Activated naive CD4-positive, alpha-beta T cell treated with anti-CD3 and anti-CD28 coated beads for 36 hours (primary cell): ENCODE measurements around the gene PODXL. TPM values are rescaled to one million over a fixed set of nuclear protein-coding genes. Genes with fewer than 3 reads are reported as not detected.
A peak's percentile ranks its signal among the peaks of the same experiment; 100 is the strongest.

Experiments used
- CTCF ChIA-PET: fragments of 350-600 bp; sonication (Branson Sonifier 250); formaldehyde crosslinking; loops from one replicate; lab custom pipeline; 2021; ENCODE audit warnings: antibody characterized with exemption; lab: Charles Lee
- DNase-seq: peaks from one replicate; pipeline ENCODE4 v3.0.0-alpha.2; 2020
- H3K27ac Mint-ChIP-seq: one replicate; pipeline ENCODE4 v1.8.0; 2021; ENCODE audit warnings: mild to moderate bottlenecking, mixed read lengths
- H3K27me3 Mint-ChIP-seq: one replicate; pipeline ENCODE4 v1.8.0; 2021; ENCODE audit warnings: low read depth, mixed read lengths
- H3K36me3 Mint-ChIP-seq: one replicate; pipeline ENCODE4 v1.8.0; 2021; ENCODE audit warnings: low read depth, mixed read lengths
- H3K4me1 Mint-ChIP-seq: one replicate; pipeline ENCODE4 v1.8.0; 2021; ENCODE audit warnings: low read depth, mixed read lengths
- H3K4me3 Mint-ChIP-seq: one replicate; pipeline ENCODE4 v1.8.0; 2021; ENCODE audit warnings: mild to moderate bottlenecking, moderate library complexity, mixed read lengths
- H3K9me3 Mint-ChIP-seq: one replicate; pipeline ENCODE4 v1.8.0; 2021; ENCODE audit warnings: mixed read lengths
- intact Hi-C: fragments of 100-400 bp; cut with micrococcal nuclease; formaldehyde crosslinking; loops from one replicate; pipeline ENCODE4 v1.15.1; 2023
- total RNA-seq, 2 experiments: library from RNA; stranded (reverse); gene quantifications; one replicate each; pipeline ENCODE4 v1.2.3, GENCODE V29; 2021

PODXL gene
- total RNA-seq, 2 experiments from 2014 or later = 0.98 to 1.8 TPM

DNA sequence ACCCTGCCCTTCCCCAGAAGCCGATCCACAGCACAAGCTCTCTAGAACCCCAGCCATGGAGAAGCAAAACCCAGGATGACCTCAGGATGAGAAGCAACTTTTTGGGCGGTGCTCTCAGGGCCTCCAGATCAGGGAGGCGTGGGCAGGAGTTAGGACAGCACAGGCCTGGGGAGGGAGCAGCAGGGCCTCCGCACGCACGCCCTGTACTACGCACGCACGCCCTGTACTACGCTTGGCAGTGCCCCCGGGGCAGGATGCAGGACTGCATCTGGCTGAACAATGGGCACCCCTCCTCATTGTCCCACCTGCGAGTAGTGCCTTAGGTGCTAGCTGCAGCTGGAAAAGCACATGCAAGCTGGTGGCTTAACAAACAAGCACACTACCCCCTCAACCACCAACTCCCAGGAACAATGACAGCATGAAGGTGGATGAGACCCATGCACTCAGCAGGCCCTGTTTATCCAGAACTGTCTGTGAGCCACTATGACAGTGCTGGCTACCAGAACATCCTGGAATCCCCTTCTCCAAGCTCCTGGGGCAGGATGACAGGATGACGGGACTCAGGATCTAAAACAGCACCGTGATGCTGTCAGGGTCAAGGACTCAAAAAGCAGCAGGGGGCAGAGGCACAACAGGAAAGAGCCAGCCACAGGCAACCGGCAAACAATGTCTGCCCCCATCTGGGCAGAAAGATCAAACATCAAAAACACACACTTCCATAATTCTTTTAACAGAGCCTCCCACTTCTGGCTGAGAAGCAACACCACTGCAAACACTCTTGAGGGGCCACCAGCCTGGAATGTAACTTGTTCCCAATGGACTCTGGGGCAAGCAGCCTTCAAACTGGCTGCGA lies 11.8 kb downstream of the PODXL start:
- Mint-ChIP-seq H3K4me1 (no peaks in the 10 kb centered on the region), H3K9me3 (no peaks in the 10 kb centered on the region), H3K27me3 (peaks cover 2% of the 10 kb centered on the region), H3K27ac (no peak overlapping the region), H3K4me3 (no peak overlapping the region), H3K36me3 (no peaks in the 10 kb centered on the region)
- intact Hi-C loops = loop anchor here (1.0 kb wide), 2 partner anchors 36 to 110 kb away; no protein-coding TSS in a partner anchor
- CTCF ChIA-PET = interaction anchor here (0.6 to 2.0 kb wide), 7 partner anchors 9 to 113 kb away, joined by 3 to 9 read pairs (median 3); no protein-coding TSS in a partner anchor
- peak; percentile 30 for DNase-seq

DNA sequence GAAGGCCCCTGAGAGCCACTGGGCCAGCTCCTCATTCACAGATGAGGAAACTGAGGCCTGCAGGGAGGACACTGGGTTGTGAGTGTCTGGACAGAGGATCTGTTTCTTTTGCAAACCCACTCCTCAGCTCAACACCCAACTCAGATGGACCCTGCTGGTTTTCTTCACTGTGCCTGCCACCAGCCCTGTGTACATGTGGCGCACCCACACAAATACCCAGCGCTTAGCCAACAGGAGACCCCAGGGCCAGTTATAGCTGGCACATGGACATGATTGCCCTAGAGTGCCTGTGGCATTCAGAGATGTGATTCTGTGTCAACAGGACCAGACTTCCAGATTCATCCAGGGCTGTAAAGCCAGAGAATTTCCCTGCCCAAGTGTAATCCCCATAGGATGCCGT lies 12.4 kb downstream of the PODXL start:
- CTCF ChIA-PET = interaction anchor here (0.7 to 1.1 kb wide), 3 partner anchors 9 to 71 kb away, joined by 3 to 4 read pairs (median 3); no protein-coding TSS in a partner anchor
- H3K4me3 Mint-ChIP-seq = no peak overlapping the region
- peaks cover 2% of the 10 kb centered on the region for H3K27me3 Mint-ChIP-seq
- intact Hi-C loops = no loop called here
- H3K36me3 Mint-ChIP-seq = no peaks in the 10 kb centered on the region
- no peaks in the 10 kb centered on the region for H3K4me1 Mint-ChIP-seq
- H3K27ac Mint-ChIP-seq = no peak overlapping the region
- DNase-seq = no peak
- no peaks in the 10 kb centered on the region for H3K9me3 Mint-ChIP-seq

DNA sequence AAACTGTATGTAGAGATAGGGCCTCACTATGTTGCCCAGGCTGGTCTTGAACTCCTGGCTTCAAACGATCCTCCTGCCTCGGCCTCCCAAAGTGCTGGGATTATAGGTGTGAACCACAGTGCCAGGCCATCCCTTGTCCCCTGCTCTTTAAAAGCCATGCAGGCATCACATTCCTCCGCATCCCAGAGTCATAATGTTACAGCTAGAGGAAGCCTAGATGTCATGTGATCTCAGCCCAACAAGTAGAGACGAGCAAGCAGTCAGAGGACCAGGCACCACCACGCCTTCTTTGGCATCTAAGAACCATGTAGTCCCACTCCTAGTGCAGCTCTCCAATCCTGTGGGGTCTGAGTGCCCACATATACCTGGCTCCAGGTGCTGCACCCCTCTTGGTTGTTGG lies 13.1 kb downstream of the PODXL start:
- Mint-ChIP-seq H3K27me3 (peaks cover under 1% of the 10 kb centered on the region), H3K4me1 (no peaks in the 10 kb centered on the region), H3K4me3 (no peak overlapping the region), H3K36me3 (no peaks in the 10 kb centered on the region), H3K9me3 (no peaks in the 10 kb centered on the region), H3K27ac (no peak overlapping the region)
- CTCF ChIA-PET = interaction anchor here (0.9 to 1.1 kb wide), 2 partner anchors 10 to 31 kb away, joined by 3 to 4 read pairs; no protein-coding TSS in a partner anchor
- intact Hi-C loops = no loop called here
- DNase-seq = no peak

DNA sequence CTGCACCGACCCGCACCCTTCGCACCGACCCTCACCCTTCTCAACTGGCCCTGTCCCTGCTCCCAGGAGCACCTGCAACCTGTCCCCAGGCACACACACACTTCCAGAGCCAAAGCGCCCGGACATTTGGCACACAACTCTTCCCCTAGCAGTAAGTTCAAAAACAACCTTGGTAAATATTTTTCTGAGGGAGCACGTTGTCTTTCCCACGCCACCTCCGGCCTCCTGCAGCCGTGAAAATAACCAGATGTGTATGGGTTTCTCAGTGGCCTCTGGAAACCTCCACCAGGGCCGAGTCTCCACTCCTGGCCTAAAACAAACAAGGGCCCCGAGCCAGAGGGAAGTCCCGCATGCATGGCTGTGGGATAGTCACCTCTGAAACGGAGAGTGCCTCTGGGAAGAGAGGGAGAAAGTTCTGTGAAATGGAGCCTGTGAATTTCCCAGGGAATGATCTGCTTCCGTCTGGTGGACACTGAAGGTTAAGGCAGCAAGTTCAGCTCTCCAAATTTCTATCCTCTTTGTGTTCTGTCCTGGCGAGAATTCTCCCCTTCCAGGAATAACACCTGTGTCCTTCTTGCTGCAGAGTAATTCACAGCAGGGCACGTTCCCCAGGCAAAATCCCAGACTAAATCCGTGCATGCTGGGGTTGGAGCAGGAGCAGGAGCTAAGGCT lies 15.8 kb downstream of the PODXL start:
- no peak for DNase-seq
- Mint-ChIP-seq H3K4me1 (no peaks in the 10 kb centered on the region), H3K27me3 (no peaks in the 10 kb centered on the region), H3K4me3 (no peak overlapping the region), H3K27ac (no peak overlapping the region), H3K36me3 (no peaks in the 10 kb centered on the region), H3K9me3 (no peaks in the 10 kb centered on the region)
- intact Hi-C loops = no loop called here
- CTCF ChIA-PET = no interaction called here

DNA sequence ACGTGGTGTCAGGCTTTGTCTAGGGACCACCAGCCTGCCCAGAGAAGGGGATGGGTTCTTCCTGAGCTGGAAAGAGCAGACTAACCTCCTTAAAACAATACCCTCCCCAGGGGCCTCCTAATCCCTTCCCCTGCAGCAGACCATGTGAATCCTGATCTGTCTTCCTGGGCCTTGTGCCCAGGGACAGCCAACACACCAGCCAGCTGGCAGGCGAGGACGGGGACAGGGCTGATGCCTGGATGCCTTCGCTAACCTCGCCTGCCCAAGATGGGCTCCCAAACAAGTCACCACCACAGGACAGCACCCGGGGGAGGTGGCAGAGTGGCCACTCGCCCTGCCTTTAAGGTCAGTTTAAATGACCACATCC lies 17.6 kb downstream of the PODXL start:
- H3K27ac Mint-ChIP-seq = no peak overlapping the region
- H3K36me3 Mint-ChIP-seq = no peaks in the 10 kb centered on the region
- H3K4me1 Mint-ChIP-seq = no peaks in the 10 kb centered on the region
- H3K9me3 Mint-ChIP-seq = no peaks in the 10 kb centered on the region
- no peak for DNase-seq
- H3K27me3 Mint-ChIP-seq = no peaks in the 10 kb centered on the region
- H3K4me3 Mint-ChIP-seq = no peak overlapping the region
- CTCF ChIA-PET = no interaction called here
- intact Hi-C loops = no loop called here

DNA sequence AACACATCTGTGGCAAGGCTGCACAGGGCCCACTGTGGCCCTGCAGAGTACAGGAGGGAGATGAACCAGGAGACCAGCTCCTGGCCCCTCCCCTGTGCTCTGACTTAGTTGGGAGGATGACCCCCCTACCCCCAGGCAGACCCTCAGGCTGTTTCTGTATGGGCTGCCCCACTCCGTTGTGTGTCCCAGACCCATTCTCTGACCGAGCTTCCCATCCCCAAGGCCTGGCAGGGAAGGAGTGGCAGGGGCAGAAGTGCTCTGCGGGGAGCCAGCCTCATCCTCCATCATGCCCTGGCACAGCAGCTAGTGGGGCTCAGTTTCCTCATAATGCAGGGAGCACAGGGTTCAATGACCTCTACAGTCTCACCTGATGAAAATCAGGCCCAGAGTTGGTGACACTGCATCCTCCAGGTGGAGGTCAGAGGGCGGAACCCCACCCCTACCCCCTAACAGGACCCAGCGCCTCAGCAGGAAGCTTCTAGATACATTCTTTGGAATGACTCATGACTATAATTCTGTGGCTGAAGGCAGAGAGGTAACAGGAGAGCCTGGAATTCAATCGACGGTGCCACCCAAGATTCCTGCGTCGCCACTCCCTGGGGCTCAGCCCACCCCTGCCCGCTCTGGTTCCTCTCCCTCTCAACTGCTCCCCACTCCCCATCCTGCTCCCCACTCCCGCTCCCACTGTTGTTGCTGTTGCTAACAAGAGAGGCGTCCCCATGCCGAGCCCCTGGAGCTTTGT lies 18.2 kb downstream of the PODXL start:
- H3K4me1 Mint-ChIP-seq = no peaks in the 10 kb centered on the region
- H3K27ac Mint-ChIP-seq = no peak overlapping the region
- DNase-seq = no peak
- no peaks in the 10 kb centered on the region for H3K36me3 Mint-ChIP-seq
- no peak overlapping the region for H3K4me3 Mint-ChIP-seq
- H3K27me3 Mint-ChIP-seq = no peaks in the 10 kb centered on the region
- CTCF ChIA-PET = no interaction called here
- H3K9me3 Mint-ChIP-seq = no peaks in the 10 kb centered on the region
- intact Hi-C loops = no loop called here

DNA sequence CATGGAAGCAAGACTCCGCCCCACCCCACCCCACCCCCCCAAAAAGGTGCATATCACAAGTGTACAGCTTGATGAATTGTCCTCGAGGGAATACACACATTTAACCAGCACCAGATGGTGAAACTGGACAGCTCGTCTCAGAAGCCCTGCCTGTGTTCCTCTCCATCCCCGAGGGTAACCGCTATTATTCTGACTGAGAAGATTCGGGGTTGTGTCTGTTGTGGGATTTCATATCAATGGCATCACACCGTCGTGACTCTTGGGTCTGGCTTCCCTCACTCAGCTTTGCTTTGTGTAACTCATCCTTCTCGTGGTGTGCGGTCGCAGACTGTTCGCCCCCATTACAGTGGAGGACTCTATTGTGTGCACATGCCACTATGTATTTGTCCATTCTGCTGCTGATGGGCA lies 18.9 kb downstream of the PODXL start:
- no peaks in the 10 kb centered on the region for H3K27me3 Mint-ChIP-seq
- intact Hi-C loops = no loop called here

DNA sequence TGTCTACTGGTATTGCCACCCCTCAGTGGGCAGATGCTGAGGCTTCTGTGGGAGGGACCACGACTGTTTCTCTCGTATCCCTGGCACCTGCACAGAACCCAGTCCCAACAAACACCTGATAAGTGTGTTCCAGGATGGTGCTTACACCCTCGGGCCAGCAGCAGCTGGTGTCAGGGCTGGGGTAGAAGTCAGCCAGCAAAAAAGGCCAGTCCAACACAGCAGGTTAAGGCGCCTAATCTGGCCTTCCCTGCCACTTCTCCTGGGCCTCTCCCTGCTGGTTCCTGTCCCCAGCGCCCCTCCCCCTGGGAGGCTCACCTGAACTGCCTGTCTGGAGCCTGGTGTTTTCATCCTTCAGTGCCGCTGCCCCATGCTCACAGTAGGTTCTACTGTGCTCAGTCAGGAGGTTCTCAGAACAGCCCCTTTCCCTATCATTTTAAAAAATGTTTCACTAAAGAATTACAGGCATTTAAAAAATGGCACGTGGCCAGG lies 20.0 kb downstream of the PODXL start:
- Mint-ChIP-seq H3K27me3 (no peaks in the 10 kb centered on the region), H3K9me3 (no peaks in the 10 kb centered on the region), H3K36me3 (no peaks in the 10 kb centered on the region), H3K4me3 (no peak overlapping the region), H3K4me1 (no peaks in the 10 kb centered on the region), H3K27ac (no peak overlapping the region)
- no peak for DNase-seq
- CTCF ChIA-PET = interaction anchor here (2.2 kb wide), 1 partner anchor 10 kb away, joined by 6 read pairs; no protein-coding TSS in a partner anchor
- intact Hi-C loops = no loop called here

More for the DNA sequence above, 18.9 kb downstream of the PODXL start:
- H3K4me1 Mint-ChIP-seq = no peaks in the 10 kb centered on the region
- no peaks in the 10 kb centered on the region for H3K9me3 Mint-ChIP-seq
- CTCF ChIA-PET = interaction anchor here (0.9 kb wide), 1 partner anchor 9 kb away, joined by 5 read pairs; no protein-coding TSS in a partner anchor
- DNase-seq = no peak
- no peak overlapping the region for H3K27ac Mint-ChIP-seq
- no peaks in the 10 kb centered on the region for H3K36me3 Mint-ChIP-seq
- H3K4me3 Mint-ChIP-seq = no peak overlapping the region

DNA sequence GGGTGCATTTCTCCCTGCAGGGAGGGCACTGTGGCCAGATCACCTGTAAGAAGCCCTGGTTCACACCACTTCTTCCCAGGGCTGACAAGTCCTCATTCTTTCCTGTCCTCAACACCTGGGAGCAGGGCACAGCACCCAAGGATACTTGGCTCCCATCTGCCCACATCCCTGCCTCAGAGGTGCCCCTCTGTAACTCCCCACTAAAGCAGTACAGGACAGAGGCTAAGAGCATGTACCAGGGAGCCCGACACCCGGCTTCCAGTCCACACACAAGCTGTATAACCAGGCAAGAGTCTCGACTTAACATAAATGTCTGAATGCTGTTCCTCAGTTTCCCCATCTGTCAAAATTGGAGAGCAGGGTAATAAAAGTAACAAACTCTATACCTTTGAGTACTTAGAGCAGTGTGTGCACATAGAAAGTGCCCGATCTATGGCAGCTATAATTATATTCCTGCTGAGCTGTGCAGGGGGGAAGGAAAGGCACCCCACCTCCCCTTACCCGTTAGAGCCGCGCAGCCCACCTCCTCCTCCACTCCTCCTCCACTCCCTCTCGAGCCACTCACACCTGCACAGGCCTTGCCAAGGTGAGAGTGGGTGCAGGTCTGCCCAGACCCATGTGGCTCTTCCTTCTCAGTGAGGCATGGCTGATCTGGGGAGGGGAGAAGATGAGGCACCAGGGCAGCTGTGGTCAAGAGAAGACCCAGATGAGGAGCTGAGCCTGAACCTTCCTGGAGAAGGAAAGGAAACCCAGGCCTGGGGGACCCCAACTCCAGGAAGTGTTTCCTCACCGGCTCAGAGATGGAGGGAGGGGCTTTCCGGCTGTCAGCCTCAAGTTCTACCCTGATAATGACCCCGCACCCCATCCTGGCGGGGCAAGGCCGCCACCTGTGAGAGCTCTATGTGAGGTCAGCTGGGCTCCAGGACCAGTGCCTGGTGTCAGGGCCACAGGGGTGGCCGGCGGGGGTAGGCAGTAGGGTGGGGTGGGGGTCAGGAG lies 22.6 kb downstream of the PODXL start:
- H3K4me3 Mint-ChIP-seq = no peak overlapping the region
- no peak overlapping the region for H3K27ac Mint-ChIP-seq
- CTCF ChIA-PET = interaction anchor here (0.7 to 2.2 kb wide), 2 partner anchors 8 to 12 kb away, joined by 3 to 6 read pairs; no protein-coding TSS in a partner anchor
- H3K9me3 Mint-ChIP-seq = no peaks in the 10 kb centered on the region
- intact Hi-C loops = no loop called here
- H3K4me1 Mint-ChIP-seq = no peaks in the 10 kb centered on the region
- DNase-seq = no peak
- no peaks in the 10 kb centered on the region for H3K36me3 Mint-ChIP-seq
- no peaks in the 10 kb centered on the region for H3K27me3 Mint-ChIP-seq

DNA sequence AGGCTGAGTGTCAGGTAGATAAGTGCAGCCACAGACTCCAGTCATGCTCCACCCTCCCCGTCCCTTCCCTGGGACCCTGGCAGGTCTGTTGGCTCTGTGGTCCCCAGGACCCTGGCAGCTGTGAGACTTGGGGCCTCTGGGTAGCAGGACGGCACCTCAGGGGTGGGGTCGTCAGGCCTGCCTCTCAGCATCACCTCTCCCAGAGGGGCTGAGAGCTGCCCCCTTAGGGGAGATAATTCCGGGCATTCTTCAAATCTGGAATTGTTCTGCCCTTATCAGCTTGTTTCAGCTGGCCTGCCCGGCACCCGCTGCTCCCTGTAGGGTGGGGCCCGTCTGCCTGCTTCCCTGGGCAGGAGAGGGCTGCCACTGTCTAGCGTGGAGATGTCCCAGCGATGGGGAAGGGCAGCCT lies 23.3 kb downstream of the PODXL start:
- no peaks in the 10 kb centered on the region for H3K27me3 Mint-ChIP-seq
- H3K9me3 Mint-ChIP-seq = no peaks in the 10 kb centered on the region
- H3K36me3 Mint-ChIP-seq = no peaks in the 10 kb centered on the region

DNA sequence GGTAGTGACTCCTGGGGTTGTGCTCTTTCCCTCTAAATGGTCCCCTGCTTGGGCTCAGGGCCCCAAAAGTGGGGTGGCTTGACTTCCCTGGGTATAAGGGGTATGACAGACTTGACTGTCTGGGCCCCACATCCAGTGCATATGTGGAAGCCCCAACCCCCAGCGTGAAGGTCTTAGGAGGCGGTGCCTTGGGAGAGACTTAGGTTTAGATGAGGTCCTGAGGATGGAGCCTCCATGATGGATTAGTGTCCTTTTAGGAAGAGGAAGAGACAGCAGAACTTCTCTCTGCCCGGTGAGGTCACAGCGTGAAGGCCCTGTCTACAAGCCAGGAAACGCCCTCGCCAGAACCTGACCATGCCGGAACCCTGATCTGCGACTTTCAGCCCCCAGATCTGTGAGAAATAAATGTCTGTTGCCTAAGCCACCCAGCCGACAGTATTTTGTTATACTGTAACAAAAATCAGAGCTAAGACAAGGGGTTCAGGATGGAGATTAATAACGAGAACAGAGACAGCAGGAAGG lies 23.8 kb downstream of the PODXL start:
- H3K9me3 Mint-ChIP-seq = no peaks in the 10 kb centered on the region
- no peak overlapping the region for H3K4me3 Mint-ChIP-seq

More for the DNA sequence above, 23.3 kb downstream of the PODXL start:
- no peaks in the 10 kb centered on the region for H3K4me1 Mint-ChIP-seq
- no peak overlapping the region for H3K4me3 Mint-ChIP-seq
- CTCF ChIA-PET = no interaction called here
- no peak for DNase-seq
- intact Hi-C loops = no loop called here
- H3K27ac Mint-ChIP-seq = no peak overlapping the region

More for the DNA sequence above, 23.8 kb downstream of the PODXL start:
- Mint-ChIP-seq H3K27me3 (no peaks in the 10 kb centered on the region), H3K27ac (no peak overlapping the region), H3K4me1 (no peaks in the 10 kb centered on the region), H3K36me3 (no peaks in the 10 kb centered on the region)
- intact Hi-C loops = no loop called here
- CTCF ChIA-PET = no interaction called here
- DNase-seq = no peak
